Loucy (cell line): ENCODE measurements around the gene AFAP1L1.

Experiments used
- H2AFZ ChIP-seq: fragments of 200-600 bp; sonication (generic); 2 replicates; pipeline ENCODE4 v1.6.0; 2016; ENCODE audit warnings: antibody characterized with exemption, mild to moderate bottlenecking, low read length, moderate library complexity
- H3F3A ChIP-seq: fragments of 200-600 bp; 2 replicates; pipeline ENCODE4 v1.6.0; 2016; ENCODE audit warnings: antibody characterized with exemption, low read depth, mild to moderate bottlenecking
- H3K27me3 ChIP-seq: fragments of 200-600 bp; sonication (generic); 2 replicates; pipeline ENCODE4 v1.6.1; 2014; ENCODE audit warnings: low read length, mild to moderate bottlenecking; ENCODE audit not compliant: insufficient read depth, poor library complexity, severe bottlenecking
- H3K36me3 ChIP-seq: fragments of 200-600 bp; sonication (generic); 2 replicates; pipeline ENCODE4 v1.6.1; 2016; ENCODE audit warnings: low read length; ENCODE audit not compliant: insufficient read depth
- H3K4me1 ChIP-seq: fragments of 200-600 bp; sonication (generic); 2 replicates; pipeline ENCODE4 v1.5.1; 2014; ENCODE audit warnings: low read length, mild to moderate bottlenecking; ENCODE audit not compliant: insufficient read depth, poor library complexity, severe bottlenecking
- H3K4me2 ChIP-seq: fragments of 200-600 bp; sonication (generic); 2 replicates; pipeline ENCODE4 v1.6.0; 2014; ENCODE audit warnings: antibody characterized with exemption, low read length, low read depth, mild to moderate bottlenecking; ENCODE audit not compliant: poor library complexity, severe bottlenecking
- H3K4me3 ChIP-seq: fragments of 200-600 bp; sonication (generic); 2 replicates; pipeline ENCODE4 v1.5.1; 2014; ENCODE audit warnings: low read length, mild to moderate bottlenecking, mixed read lengths; ENCODE audit not compliant: poor library complexity, severe bottlenecking
- H3K79me2 ChIP-seq: fragments of 200-600 bp; sonication (generic); 2 replicates; pipeline ENCODE4 v1.6.1; 2014; ENCODE audit warnings: low read length; ENCODE audit not compliant: insufficient read depth
- H3K9ac ChIP-seq: fragments of 200-600 bp; sonication (generic); 2 replicates; pipeline ENCODE4 v1.6.0; 2014; ENCODE audit warnings: mild to moderate bottlenecking, low read depth, low read length, moderate library complexity; ENCODE audit not compliant: poor library complexity, severe bottlenecking
- H3K9me2 ChIP-seq: fragments of 200-600 bp; sonication (generic); replicated peaks from 2 replicates; pipeline ENCODE4 v1.6.1; 2016; ENCODE audit warnings: low read depth, low read length, mixed read lengths
- H3K9me3 ChIP-seq: fragments of 200-600 bp; sonication (generic); 2 replicates; pipeline ENCODE4 v1.6.1; 2014; ENCODE audit warnings: mild to moderate bottlenecking, antibody characterized with exemption, low read length, low read depth; ENCODE audit not compliant: insufficient read depth
- H4K20me1 ChIP-seq: fragments of 200-600 bp; sonication (generic); 2 replicates; pipeline ENCODE4 v1.6.0; 2014; ENCODE audit warnings: antibody characterized with exemption, low read length, mild to moderate bottlenecking; ENCODE audit not compliant: insufficient read depth, poor library complexity, severe bottlenecking
- CTCF ChIP-seq: fragments of 200-600 bp; sonication (generic); conservative IDR thresholded peaks from 2 replicates; pipeline ENCODE4 v1.5.1; 2014; ENCODE audit warnings: mild to moderate bottlenecking, antibody characterized with exemption, low read length
- EZH2phosphoT487 ChIP-seq: fragments of 200-600 bp; IDR thresholded peaks from 2 replicates; pipeline ENCODE4 v1.6.1; 2018; ENCODE audit warnings: antibody characterized with exemption, mild to moderate bottlenecking, moderate library complexity, borderline replicate concordance

AFAP1L1 gene

GRCh38 chr5:149363936-149364335, 92.3 kb downstream of the AFAP1L1 start:
- H2AFZ ChIP-seq, result no peak overlapping the region
- H3K4me1 ChIP-seq, result peaks cover 19% of the 10 kb centered on the region

GRCh38 chr5:149364719-149365118, 93.1 kb downstream of the AFAP1L1 start:
- Histone ChIP-seq H3K9me2 (no peaks in the 10 kb centered on the region), H3K9me3 (no peaks in the 10 kb centered on the region), H3K4me2 (no peak overlapping the region), H3K79me2 (peaks cover 2% of the 10 kb centered on the region; the same call in 1 of the 2 replicates), H3K36me3 (no peaks in the 10 kb centered on the region), H3K27me3 (no peaks in the 10 kb centered on the region), H3F3A (no peaks in the 10 kb centered on the region), H3K4me3 (no peak overlapping the region), H4K20me1 (no peaks in the 10 kb centered on the region), H3K9ac (no peak overlapping the region), H2AFZ (no peak overlapping the region), H3K4me1 (peaks cover 11% of the 10 kb centered on the region)
- TF ChIP-seq EZH2phosphoT487, result no peak
- TF ChIP-seq CTCF, result no peak

More at GRCh38 chr5:149363936-149364335, 92.3 kb downstream of the AFAP1L1 start:
- Histone ChIP-seq H4K20me1 (no peaks in the 10 kb centered on the region), H3K9me2 (no peaks in the 10 kb centered on the region), H3K79me2 (peaks cover 10% of the 10 kb centered on the region), H3K36me3 (no peaks in the 10 kb centered on the region), H3K4me3 (no peak overlapping the region), H3K9ac (no peak overlapping the region), H3F3A (no peaks in the 10 kb centered on the region), H3K27me3 (no peaks in the 10 kb centered on the region), H3K4me2 (no peak overlapping the region), H3K9me3 (no peaks in the 10 kb centered on the region)
- TF ChIP-seq CTCF, result no peak
- no peak for TF ChIP-seq EZH2phosphoT487

- Histone ChIP-seq H3F3A (no peaks in the 10 kb centered on the region), H4K20me1 (no peaks in the 10 kb centered on the region), H3K9me3 (no peaks in the 10 kb centered on the region), H2AFZ (no peak overlapping the region), H3K4me2 (no peak overlapping the region), H3K4me3 (no peak overlapping the region), H3K4me1 (peaks cover 4% of the 10 kb centered on the region), H3K9ac (no peak overlapping the region), H3K9me2 (no peaks in the 10 kb centered on the region), H3K36me3 (no peaks in the 10 kb centered on the region), H3K27me3 (no peaks in the 10 kb centered on the region), H3K79me2 (no peaks in the 10 kb centered on the region)
- TF ChIP-seq CTCF (no peak), EZH2phosphoT487 (no peak)
Observed at GRCh38 chr5:149365418-149365817, 93.8 kb downstream of the AFAP1L1 start.
